ENCODE measurements around the gene SDR39U1.
A peak's percentile ranks its signal among the peaks of the same experiment; 100 is the strongest.

Gene SDR39U1

GRCh38 chr14:24434676-24435075 is 7.9 kb downstream of the SDR39U1 start:
- ChIA-PET POLR2A (no interaction called here), CTCF (interaction anchor here (0.7 to 33.5 kb wide), 9 partner anchors 7 to 129 kb away, joined by 3 to 1633 read pairs (median 73); partner anchors contain the start of genes ADCY4, CIDEB, DHRS1 and LTB4R)
- H3K4me3 ChIP-seq (ENCODE audit: low read depth, low read length), result no peak overlapping the region
- DNase-seq (ENCODE audit: low read depth, low spot score), result no peak
- no peak for TF ChIP-seq CTCF (IDR thresholded peaks at IDR 0.05; ENCODE audit: insufficient read depth, low read length, missing control alignments)

- TF ChIP-seq CTCF (IDR thresholded peaks at IDR 0.05; ENCODE audit: insufficient read depth, low read length, missing control alignments), result no peak
- no peak for DNase-seq (ENCODE audit: low read depth, low spot score)
- CTCF ChIA-PET, result interaction anchor here (0.7 to 33.5 kb wide), 7 partner anchors 8 to 128 kb away, joined by 3 to 1633 read pairs (median 73); partner anchors contain the start of genes ADCY4, CIDEB, DHRS1 and LTB4R
- no peak overlapping the region for H3K4me3 ChIP-seq (ENCODE audit: low read depth, low read length)
- POLR2A ChIA-PET, result interaction anchor here (1.0 to 1.1 kb wide), 2 partner anchors 68 to 102 kb away, joined by 3 read pairs; no protein-coding TSS in a partner anchor
Measured at GRCh38 chr14:24434036-24434435, 8.5 kb downstream of the SDR39U1 start.

- ChIA-PET CTCF (interaction anchor here (1.0 to 33.5 kb wide), 25 partner anchors 9 to 376 kb away, joined by 3 to 1633 read pairs (median 8); partner anchors contain the start of genes ADCY4, CIDEB, DHRS1 and LTB4R), POLR2A (interaction anchor here (0.7 to 3.1 kb wide), 10 partner anchors 7 to 381 kb away, joined by 3 to 25 read pairs (median 6); partner anchors contain the start of genes CARMIL3, DHRS1, NOP9 and SDR39U1)
- DNase-seq (ENCODE audit: low read depth, low spot score), result no peak
- peak overlapping the region; percentile 88 for H3K4me3 ChIP-seq (ENCODE audit: low read depth, low read length)
- no peak for TF ChIP-seq CTCF (IDR thresholded peaks at IDR 0.05; ENCODE audit: insufficient read depth, low read length, missing control alignments)
Measured at GRCh38 chr14:24432259-24433131, 10.1 kb downstream of the SDR39U1 start.

GRCh38 chr14:24431569-24432258 is 10.9 kb downstream of the SDR39U1 start:
- peak; percentile 95 for TF ChIP-seq CTCF (IDR thresholded peaks at IDR 0.05; ENCODE audit: insufficient read depth, low read length, missing control alignments)
- peak; percentile 55 for DNase-seq (ENCODE audit: low read depth, low spot score)
- peak overlapping the region; percentile 88 for H3K4me3 ChIP-seq (ENCODE audit: low read depth, low read length)
- CTCF ChIA-PET, result interaction anchor here (0.8 to 33.5 kb wide), 28 partner anchors 10 to 375 kb away, joined by 3 to 1633 read pairs (median 6); partner anchors contain the start of genes ADCY4, CIDEB, DHRS1 and IPO4
- POLR2A ChIA-PET, result interaction anchor here (0.7 to 3.1 kb wide), 11 partner anchors 8 to 380 kb away, joined by 3 to 32 read pairs (median 7); partner anchors contain the start of genes CARMIL3, DHRS1, NOP9 and SDR39U1

GRCh38 chr14:24430682-24431568 is 11.7 kb downstream of the SDR39U1 start:
- peak overlapping the region; percentile 88 for H3K4me3 ChIP-seq (ENCODE audit: low read depth, low read length)
- ChIA-PET POLR2A (interaction anchor here (0.8 to 3.1 kb wide), 14 partner anchors 9 to 189 kb away, joined by 3 to 32 read pairs (median 5); partner anchors contain the start of genes DHRS1, LTB4R, NOP9 and SDR39U1), CTCF (interaction anchor here (0.8 to 33.5 kb wide), 28 partner anchors 11 to 374 kb away, joined by 3 to 1633 read pairs (median 6); partner anchors contain the start of genes ADCY4, CIDEB, DHRS1 and IPO4)
- no peak for DNase-seq (ENCODE audit: low read depth, low spot score)
- no peak for TF ChIP-seq CTCF (IDR thresholded peaks at IDR 0.05; ENCODE audit: insufficient read depth, low read length, missing control alignments)

Measured in AG04449 (cell line).